IPS-NIHi11 (cell line): ENCODE data around the gene ARMC6.
"Not testable (repeated sequence)": the region's sequence is repeated elsewhere in the genome, so short reads cannot be mapped to it uniquely, and the experiment has no call there.

Experiments used
- DNase-seq: peaks from one replicate; pipeline ENCODE4 v3.0.0; 2012; ENCODE audit warnings: mixed read lengths, low spot score

ARMC6 gene

GRCh38 chr19:19075126-19075525 lies 41.7 kb downstream of the ARMC6 start:
- DNase-seq = no peak

GRCh38 chr19:19076476-19076875 lies 43.1 kb downstream of the ARMC6 start:
- DNase-seq = no peak

DNA sequence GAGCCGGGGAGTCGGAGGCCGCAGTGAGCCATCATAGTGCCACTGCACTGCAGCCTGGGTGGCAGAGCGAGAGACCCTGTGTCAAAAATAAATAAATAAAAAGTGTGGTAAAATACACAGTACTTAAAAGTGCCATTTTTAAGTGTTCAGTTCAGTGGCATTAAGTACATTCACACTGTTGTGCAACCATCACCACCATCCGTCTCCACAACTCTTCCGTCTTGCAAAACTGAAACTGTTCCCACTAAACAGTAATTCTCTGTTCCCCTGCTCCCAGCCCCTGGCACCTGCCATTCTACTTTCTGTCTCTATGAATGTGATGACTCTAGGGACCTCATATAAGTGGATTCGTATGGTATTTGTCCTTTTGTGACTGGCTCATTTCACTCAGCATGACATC lies 43.7 kb downstream of the ARMC6 start:
- DNase-seq = no peak

DNA sequence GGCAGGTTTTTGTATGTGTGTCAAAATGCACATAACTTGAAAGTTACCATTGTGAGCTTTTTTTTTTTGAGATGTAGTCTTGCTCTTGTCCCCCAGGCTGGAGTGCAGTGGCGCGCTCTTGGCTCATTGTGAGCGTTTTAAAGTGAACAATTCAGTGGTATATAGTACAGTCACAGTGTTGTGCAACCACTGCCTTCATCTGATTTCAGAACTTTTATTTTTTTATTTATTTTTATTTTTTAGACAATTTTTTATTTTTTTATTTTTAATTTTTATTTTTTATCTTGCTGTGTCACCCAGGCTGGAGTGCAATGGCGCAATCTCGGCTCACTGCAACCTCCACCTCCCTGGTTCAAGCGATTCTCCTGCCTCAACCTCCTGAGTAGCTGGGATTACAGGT lies 45.4 kb downstream of the ARMC6 start:
- no peak for DNase-seq

- DNase-seq = no peak
These were observed 46.2 kb downstream of the ARMC6 start for GRCh38 chr19:19079571-19079970.

- no peak for DNase-seq
These were observed 48.3 kb downstream of the ARMC6 start for GRCh38 chr19:19081642-19082151.

DNA sequence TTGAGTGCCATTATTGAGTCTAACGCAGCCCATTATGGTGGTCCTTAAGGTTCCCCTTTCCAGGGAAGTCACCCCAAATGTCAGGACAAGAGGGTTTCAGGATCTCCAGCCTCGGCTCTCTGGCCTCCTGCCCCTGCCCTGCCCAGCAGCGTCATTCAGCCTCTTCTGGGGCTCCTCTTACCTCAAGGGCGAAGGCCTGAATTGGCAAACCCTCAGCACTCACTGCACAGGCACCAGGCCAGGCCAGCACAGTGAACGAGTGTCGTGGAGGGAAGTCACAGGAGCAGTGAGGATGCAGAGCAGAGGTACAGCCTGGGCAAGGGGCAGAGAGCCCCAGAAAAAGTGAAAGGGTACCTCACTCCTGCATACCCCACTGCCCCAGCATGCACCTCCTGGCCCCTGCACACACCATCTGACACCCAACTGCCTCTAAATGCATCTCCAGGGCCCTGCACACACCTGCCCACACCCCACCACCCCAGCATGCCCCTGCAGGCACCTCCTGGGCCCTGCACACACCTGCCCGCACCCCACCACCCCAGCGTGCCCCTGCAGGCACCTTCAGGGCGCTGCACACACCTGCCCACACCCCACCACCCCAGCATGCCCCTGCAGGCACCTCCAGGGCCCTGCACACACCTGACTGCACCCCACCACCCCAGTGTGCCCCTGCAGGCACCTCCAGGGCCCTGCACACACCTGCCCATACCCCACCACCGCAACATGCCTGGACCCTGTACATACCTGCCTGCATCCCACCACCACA lies 50.2 kb downstream of the ARMC6 start:
- DNase-seq = no peak

GRCh38 chr19:19087676-19088075 lies 54.3 kb downstream of the ARMC6 start:
- no peak for DNase-seq

- no peak for DNase-seq
These were observed 61.1 kb downstream of the ARMC6 start for GRCh38 chr19:19094513-19094912.

- no peak for DNase-seq
These were observed 62.3 kb downstream of the ARMC6 start for GRCh38 chr19:19095691-19096090.

DNA sequence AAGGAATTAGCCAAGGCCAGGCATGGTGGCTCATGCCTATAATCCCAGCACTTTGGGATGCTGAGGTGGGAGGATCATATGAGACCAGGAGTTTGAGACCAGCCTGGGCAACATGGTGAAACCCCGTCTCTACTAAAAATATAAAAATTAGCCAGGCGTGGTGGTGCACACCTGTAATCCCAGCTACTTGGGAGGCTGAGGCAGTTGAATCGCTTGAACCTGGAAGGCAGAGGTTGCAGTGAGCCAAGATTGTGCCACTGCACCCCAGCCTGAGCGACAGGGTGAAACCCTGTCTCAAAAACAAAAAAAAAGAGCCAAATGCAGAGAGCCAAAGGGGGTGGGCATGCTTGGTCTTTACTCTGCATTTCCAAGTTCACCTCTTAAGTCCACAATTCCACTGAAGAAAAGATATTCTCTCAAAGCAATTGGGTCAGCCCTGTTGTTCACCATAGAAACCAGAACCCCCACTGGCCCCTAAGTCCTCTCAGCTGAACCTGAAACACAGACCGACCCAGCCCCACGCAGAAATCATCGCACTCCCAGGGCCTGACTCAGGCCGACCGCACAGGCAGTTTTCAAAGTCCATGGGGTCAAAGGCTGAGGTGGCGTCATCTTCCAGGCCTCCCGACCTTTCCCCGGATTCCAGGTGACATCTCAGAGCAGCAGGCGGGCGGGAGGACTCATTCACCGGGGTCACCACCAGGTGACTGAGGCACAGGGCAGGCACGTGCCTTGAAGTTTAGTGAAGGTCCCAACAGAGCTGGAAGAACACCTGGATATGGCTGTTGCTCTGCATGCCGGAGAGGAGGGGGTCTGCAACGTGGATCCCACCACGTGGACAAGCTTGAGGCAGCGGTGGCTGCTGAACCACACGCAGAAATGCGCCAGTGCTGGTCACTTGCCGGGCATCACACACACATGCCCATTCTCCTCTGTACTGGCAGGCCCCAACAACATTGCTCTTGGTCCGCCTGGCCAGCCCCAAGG lies 63.5 kb downstream of the ARMC6 start:
- DNase-seq = no peak

DNA sequence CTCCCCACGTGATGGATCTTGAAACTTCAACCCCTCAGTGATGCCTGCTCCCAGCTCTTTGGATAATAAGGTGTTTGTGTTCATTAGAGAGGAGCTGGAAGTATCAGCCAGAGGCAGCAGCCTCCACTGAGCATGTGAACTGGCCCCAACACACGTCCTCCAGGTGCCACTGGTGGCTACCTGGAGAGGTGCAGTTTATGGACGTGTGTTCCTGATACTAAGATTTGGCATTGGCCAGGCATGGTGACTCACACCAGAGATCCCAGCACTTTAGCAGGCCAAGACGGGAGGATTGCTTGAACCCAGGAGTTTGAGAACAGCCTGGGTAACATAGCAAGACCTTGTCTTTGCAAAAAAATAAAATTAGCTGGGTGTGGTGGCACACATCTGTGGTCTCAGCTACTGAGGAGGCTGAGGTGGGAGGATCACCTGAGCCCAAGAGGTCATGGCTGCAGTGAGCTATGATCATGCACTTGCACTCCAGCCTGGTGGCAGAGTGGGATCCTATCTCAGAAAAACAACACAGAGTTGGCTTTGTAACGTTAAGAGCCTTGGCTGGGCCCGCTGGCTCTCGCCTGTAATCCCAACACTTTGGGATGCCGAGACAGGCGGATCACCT lies 64.8 kb downstream of the ARMC6 start:
- no peak for DNase-seq

GRCh38 chr19:19098703-19099632 lies 65.6 kb downstream of the ARMC6 start:
- DNase-seq = no peak

DNA sequence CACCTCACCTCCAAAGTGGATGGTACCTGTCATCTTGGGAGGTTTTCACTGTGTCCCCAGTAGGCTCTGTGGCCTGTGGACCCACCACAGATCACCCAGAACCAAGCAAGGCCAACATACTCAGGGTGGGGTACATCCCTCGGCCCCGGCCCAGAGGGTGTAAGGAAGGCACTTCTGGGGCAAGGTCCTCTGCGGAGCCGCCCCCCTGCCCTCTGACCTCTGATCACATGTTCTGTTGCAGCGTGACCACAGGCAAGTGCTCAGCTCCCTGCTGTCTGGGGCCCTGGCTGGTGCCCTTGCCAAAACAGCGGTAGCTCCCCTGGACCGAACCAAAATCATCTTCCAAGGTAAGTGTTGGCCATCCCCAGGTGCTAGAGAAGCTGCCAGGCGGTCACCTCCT lies 68.1 kb downstream of the ARMC6 start:
- no peak for DNase-seq

DNA sequence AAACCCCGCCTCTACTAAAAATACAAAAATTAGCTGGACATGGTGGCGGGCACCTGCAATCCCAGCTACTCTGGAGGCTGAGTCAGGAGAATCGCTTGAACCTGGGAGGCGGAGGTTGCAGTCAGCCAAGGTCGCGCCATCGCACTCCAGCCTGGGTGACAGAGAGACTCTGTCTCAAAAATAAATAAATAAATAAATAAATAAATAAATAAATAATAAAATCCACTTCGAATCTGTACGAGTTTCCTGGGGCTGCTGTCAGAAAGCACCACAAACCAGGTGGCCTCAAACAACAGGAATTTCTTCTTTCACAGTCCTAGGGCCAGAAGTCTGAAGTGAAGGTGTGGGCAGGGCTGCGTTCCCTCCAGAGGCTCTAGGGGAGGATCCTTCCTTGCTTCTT lies 69.2 kb downstream of the ARMC6 start:
- not testable (repeated sequence) for DNase-seq

DNA sequence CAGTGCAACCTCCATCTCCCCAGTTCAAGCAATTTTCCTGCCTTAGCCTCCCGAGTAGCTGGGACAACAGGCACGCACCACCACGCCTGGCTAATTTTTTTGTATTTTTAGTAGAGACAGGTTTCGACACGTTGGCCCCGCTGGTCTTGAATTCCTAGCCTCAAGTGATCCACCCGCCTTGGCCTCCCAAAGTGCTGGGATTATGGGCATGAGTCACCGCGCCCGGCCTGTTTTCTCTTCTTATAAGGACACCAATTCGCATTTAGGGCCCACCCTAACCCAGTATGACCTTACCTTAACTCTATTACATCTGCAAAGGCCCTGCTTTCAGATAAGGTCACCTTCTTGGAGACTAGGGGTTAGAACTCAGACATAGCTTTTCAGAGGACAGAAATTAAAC lies 69.8 kb downstream of the ARMC6 start:
- DNase-seq = no peak

GRCh38 chr19:19105365-19106055 lies 72.1 kb downstream of the ARMC6 start:
- peak; percentile 88 for DNase-seq

GRCh38 chr19:19106056-19106551 lies 72.7 kb downstream of the ARMC6 start:
- DNase-seq = peak; percentile 52

GRCh38 chr19:19106938-19107337 lies 73.5 kb downstream of the ARMC6 start:
- DNase-seq = not testable (repeated sequence)

DNA sequence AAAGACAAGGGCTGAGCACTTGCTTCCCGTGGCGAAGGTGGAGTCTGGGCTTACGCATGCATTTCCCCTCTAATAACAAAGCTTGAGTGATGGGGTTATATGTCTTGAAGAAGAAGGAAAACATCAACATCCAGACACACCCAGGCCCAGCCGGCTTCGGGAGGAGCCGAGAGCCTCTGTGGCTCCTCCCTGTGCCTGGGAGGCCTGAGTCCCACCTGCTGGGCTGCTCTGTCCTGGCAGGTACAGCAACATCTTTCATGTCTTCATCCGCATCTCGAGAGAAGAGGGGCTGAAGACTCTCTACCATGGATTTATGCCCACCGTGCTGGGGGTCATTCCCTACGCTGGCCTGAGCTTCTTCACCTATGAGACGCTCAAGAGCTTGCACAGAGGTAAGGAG lies 74.3 kb downstream of the ARMC6 start:
- DNase-seq = no peak
